GM12878 (cell line): ENCODE data around the gene C8G. TPM values are rescaled to one million over a fixed set of nuclear protein-coding genes. Genes with fewer than 3 reads are reported as not detected.

Source experiments
- BMI1 ChIP-seq: fragments of 450-650 bp; IDR thresholded peaks from 2 replicates; pipeline ENCODE4 v1.6.1; 2016; ENCODE audit warnings: mild to moderate bottlenecking, moderate library complexity, borderline replicate concordance
- CEBPB ChIP-seq, 2 experiments: fragments of 150-350 bp in 1 of 2; IDR thresholded peaks; 2 replicates each; pipeline ENCODE4 v1.6.1; 2012 to 2014; ENCODE audit warnings: low read depth in 2 of 2, low read length in 2 of 2, borderline replicate concordance in 1 of 2, inconsistent platforms in 1 of 2
- IKZF1 ChIP-seq: fragments of 450-650 bp; conservative IDR thresholded peaks from 2 replicates; pipeline ENCODE4 v1.6.1; 2017; ENCODE audit warnings: antibody characterized with exemption, mild to moderate bottlenecking
- IKZF2 ChIP-seq, 2 experiments: fragments of 450-650 bp; IDR thresholded peaks; 2 replicates each; pipeline ENCODE4 v1.6.1; 2017; ENCODE audit warnings: mild to moderate bottlenecking in 2 of 2, moderate library complexity in 2 of 2
- MYB ChIP-seq: fragments of 150-350 bp; IDR thresholded peaks from 2 replicates; pipeline ENCODE4 v1.6.1; 2014; ENCODE audit warnings: mild to moderate bottlenecking, low read depth, low read length, borderline replicate concordance
- PML ChIP-seq: IDR thresholded peaks from 2 replicates; pipeline ENCODE4 v1.6.1; 2012; ENCODE audit warnings: low read length, inconsistent platforms
- RELA ChIP-seq: fragments of 450-650 bp; IDR thresholded peaks from 2 replicates; pipeline ENCODE4 v1.8.0; 2014; ENCODE audit warnings: borderline replicate concordance; ENCODE audit not compliant: partially characterized antibody
- SMARCA5 ChIP-seq: fragments of 450-650 bp; IDR thresholded peaks from 2 replicates; pipeline ENCODE4 v1.6.1; 2017; ENCODE audit warnings: mild to moderate bottlenecking
- TCF12 ChIP-seq: IDR thresholded peaks from 2 replicates; pipeline ENCODE4 v1.6.1; 2011; ENCODE audit warnings: low read depth, mild to moderate bottlenecking, low read length
- TCF7 ChIP-seq: IDR thresholded peaks from 2 replicates; pipeline ENCODE4 v1.6.1; 2014; ENCODE audit warnings: antibody characterized with exemption, borderline replicate concordance
- YY1 ChIP-seq: IDR thresholded peaks from 2 replicates; pipeline ENCODE4 v1.6.1; 2011; ENCODE audit warnings: low read depth, mild to moderate bottlenecking, low read length
- ZNF217 ChIP-seq: fragments of 450-650 bp; IDR thresholded peaks from 2 replicates; pipeline ENCODE4 v1.6.1; 2017; ENCODE audit warnings: antibody characterized with exemption, mild to moderate bottlenecking
- polyA plus RNA-seq, 11 experiments: library from polyadenylated mRNA; depleted of rRNA in 4 of 11; unstranded in 6 of 11; stranded (reverse) in 5 of 11; fragments of >200 nt; fragmentation: Nextera tagmentation in 4 of 11; fragmentation: Illumina TruSeq in 1 of 11; extraction: Ambion mirVana in 4 of 11; extraction: Trizol in 1 of 11; gene quantifications; 1 replicate in 1 of 11; 2 replicates in 10 of 11; pipeline versions ENCODE4 v1.2.1 to v1.2.3, GENCODE V29; 2011 to 2016; ENCODE audit warnings: inconsistent platforms in 2 of 11, missing spikeins in 2 of 11, low read depth in 1 of 11
- total RNA-seq, 4 experiments: library from RNA; depleted of rRNA in 3 of 4; stranded (reverse); fragments of >200 nt in 3 of 4; fragmentation: Illumina TruSeq in 1 of 4; extraction: Trizol in 1 of 4; gene quantifications; 2 replicates each; pipeline versions ENCODE4 v1.2.1 to v1.2.3, GENCODE V29; 2013 to 2021
- TF ChIP-seq, protein P1 (sequence below): fragments of 450-650 bp; IDR thresholded peaks from 2 replicates; pipeline ENCODE4 v1.6.1; 2016; ENCODE audit warnings: mild to moderate bottlenecking
- TF ChIP-seq, protein P2 (sequence below): fragments of 450-650 bp; IDR thresholded peaks from 2 replicates; pipeline ENCODE4 v1.6.1; 2014; ENCODE audit warnings: mild to moderate bottlenecking
- TF ChIP-seq, protein P3 (sequence below), 3 experiments: IDR thresholded peaks in 2 of 3; conservative IDR thresholded peaks in 1 of 3; 2 replicates each; pipeline ENCODE4 v1.5.1; 2011; ENCODE audit warnings: low read depth in 3 of 3, low read length in 3 of 3, mild to moderate bottlenecking in 3 of 3, control low read depth in 2 of 3, moderate library complexity in 2 of 3, inconsistent platforms in 1 of 3, mixed read lengths in 1 of 3; ENCODE audit not compliant: control insufficient read depth in 2 of 3, insufficient read depth in 1 of 3; ENCODE audit errors: extremely low read depth in 1 of 3
- TF ChIP-seq, protein P4 (sequence below): fragments of 450-650 bp; IDR thresholded peaks from 2 replicates; pipeline ENCODE4 v1.6.1; 2018; ENCODE audit warnings: mild to moderate bottlenecking, low read depth, moderate library complexity; ENCODE audit not compliant: partially characterized antibody
- TF ChIP-seq, protein P5 (sequence below): fragments of 450-650 bp; IDR thresholded peaks from 2 replicates; pipeline ENCODE4 v1.6.1; 2016; ENCODE audit warnings: mild to moderate bottlenecking, moderate library complexity, borderline replicate concordance

Gene C8G
- total and polyA plus RNA-seq, 10 of the 15 experiments (the other 5 are each of a cell fraction or from before 2014, with no cell fraction given) = 0.26 to 0.69 (median 0.50) TPM; not detected in 7

DNA sequence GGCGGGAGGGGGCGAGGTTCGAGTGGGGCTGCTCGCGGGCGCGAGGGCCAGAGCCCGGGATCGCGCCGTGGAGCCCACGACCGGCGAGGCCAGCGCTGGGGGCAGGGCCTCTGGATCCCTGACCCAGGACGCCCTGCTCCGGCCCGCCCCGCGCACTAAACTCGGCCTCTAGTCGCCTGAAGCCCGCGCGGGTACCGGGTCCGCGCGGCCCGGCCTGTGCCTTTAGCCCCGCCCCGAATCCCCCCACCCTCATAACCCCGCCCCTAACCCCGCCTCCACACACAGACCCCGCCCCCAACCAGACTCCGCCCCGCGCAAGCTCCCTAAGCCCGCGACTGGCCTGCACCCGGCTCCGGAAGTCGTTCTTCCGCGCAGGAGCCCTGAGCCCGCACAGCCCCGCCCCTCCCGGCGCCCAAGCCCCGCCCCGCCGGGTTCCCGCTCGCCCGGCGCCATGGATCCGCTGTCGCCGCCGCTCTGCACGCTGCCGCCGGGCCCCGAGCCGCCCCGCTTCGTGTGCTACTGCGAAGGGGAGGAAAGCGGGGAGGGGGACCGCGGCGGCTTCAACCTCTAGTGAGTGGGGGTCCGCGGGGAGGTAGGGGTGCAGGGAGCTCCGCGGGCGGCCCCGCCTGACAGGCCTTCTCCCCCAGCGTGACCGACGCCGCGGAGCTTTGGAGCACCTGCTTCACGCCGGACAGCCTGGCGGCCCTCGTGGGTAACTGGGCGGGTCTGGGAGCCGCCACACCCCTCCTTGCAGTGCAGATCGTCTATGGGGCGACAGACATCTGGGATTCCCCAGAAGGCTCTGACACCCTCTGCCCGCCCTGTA is 47.2 kb downstream of the C8G start, which contains the start of gene PAXX (continued):
- TF ChIP-seq, protein P1, sequence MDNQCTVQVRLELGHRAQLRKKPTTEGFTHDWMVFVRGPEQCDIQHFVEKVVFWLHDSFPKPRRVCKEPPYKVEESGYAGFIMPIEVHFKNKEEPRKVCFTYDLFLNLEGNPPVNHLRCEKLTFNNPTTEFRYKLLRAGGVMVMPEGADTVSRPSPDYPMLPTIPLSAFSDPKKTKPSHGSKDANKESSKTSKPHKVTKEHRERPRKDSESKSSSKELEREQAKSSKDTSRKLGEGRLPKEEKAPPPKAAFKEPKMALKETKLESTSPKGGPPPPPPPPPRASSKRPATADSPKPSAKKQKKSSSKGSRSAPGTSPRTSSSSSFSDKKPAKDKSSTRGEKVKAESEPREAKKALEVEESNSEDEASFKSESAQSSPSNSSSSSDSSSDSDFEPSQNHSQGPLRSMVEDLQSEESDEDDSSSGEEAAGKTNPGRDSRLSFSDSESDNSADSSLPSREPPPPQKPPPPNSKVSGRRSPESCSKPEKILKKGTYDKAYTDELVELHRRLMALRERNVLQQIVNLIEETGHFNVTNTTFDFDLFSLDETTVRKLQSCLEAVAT = no peak
- TF ChIP-seq, protein P2, sequence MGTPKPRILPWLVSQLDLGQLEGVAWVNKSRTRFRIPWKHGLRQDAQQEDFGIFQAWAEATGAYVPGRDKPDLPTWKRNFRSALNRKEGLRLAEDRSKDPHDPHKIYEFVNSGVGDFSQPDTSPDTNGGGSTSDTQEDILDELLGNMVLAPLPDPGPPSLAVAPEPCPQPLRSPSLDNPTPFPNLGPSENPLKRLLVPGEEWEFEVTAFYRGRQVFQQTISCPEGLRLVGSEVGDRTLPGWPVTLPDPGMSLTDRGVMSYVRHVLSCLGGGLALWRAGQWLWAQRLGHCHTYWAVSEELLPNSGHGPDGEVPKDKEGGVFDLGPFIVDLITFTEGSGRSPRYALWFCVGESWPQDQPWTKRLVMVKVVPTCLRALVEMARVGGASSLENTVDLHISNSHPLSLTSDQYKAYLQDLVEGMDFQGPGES = no peak
- TF ChIP-seq BMI1 (no peak), SMARCA5 (peak; percentile 72), PML (no peak), ZNF217 (no peak), MYB (no peak), YY1 (peak; percentile 87), IKZF1 (peak; percentile 70), TCF12 (no peak), TCF7 (no peak), IKZF2 (IDR thresholded peaks at IDR 0.05) (no peak), CEBPB (IDR thresholded peaks at IDR 0.05; ENCODE audit: borderline replicate concordance in 1 of 2, low read depth in 2 of 2, low read length in 2 of 2) (no peak), RELA (no peak)
- TF ChIP-seq, protein P3, sequence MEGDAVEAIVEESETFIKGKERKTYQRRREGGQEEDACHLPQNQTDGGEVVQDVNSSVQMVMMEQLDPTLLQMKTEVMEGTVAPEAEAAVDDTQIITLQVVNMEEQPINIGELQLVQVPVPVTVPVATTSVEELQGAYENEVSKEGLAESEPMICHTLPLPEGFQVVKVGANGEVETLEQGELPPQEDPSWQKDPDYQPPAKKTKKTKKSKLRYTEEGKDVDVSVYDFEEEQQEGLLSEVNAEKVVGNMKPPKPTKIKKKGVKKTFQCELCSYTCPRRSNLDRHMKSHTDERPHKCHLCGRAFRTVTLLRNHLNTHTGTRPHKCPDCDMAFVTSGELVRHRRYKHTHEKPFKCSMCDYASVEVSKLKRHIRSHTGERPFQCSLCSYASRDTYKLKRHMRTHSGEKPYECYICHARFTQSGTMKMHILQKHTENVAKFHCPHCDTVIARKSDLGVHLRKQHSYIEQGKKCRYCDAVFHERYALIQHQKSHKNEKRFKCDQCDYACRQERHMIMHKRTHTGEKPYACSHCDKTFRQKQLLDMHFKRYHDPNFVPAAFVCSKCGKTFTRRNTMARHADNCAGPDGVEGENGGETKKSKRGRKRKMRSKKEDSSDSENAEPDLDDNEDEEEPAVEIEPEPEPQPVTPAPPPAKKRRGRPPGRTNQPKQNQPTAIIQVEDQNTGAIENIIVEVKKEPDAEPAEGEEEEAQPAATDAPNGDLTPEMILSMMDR (IDR thresholded peaks at IDR 0.05 in 2 of 3, conservative IDR thresholded peaks at IDR 0.05 in 1 of 3; ENCODE audit: control insufficient read depth in 2 of 3, extremely low read depth in 1 of 3, insufficient read depth in 1 of 3, low read depth in 3 of 3, low read length in 3 of 3) = no peak
- TF ChIP-seq, protein P4, sequence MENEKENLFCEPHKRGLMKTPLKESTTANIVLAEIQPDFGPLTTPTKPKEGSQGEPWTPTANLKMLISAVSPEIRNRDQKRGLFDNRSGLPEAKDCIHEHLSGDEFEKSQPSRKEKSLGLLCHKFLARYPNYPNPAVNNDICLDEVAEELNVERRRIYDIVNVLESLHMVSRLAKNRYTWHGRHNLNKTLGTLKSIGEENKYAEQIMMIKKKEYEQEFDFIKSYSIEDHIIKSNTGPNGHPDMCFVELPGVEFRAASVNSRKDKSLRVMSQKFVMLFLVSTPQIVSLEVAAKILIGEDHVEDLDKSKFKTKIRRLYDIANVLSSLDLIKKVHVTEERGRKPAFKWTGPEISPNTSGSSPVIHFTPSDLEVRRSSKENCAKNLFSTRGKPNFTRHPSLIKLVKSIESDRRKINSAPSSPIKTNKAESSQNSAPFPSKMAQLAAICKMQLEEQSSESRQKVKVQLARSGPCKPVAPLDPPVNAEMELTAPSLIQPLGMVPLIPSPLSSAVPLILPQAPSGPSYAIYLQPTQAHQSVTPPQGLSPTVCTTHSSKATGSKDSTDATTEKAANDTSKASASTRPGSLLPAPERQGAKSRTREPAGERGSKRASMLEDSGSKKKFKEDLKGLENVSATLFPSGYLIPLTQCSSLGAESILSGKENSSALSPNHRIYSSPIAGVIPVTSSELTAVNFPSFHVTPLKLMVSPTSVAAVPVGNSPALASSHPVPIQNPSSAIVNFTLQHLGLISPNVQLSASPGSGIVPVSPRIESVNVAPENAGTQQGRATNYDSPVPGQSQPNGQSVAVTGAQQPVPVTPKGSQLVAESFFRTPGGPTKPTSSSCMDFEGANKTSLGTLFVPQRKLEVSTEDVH = no peak
- TF ChIP-seq, protein P5, sequence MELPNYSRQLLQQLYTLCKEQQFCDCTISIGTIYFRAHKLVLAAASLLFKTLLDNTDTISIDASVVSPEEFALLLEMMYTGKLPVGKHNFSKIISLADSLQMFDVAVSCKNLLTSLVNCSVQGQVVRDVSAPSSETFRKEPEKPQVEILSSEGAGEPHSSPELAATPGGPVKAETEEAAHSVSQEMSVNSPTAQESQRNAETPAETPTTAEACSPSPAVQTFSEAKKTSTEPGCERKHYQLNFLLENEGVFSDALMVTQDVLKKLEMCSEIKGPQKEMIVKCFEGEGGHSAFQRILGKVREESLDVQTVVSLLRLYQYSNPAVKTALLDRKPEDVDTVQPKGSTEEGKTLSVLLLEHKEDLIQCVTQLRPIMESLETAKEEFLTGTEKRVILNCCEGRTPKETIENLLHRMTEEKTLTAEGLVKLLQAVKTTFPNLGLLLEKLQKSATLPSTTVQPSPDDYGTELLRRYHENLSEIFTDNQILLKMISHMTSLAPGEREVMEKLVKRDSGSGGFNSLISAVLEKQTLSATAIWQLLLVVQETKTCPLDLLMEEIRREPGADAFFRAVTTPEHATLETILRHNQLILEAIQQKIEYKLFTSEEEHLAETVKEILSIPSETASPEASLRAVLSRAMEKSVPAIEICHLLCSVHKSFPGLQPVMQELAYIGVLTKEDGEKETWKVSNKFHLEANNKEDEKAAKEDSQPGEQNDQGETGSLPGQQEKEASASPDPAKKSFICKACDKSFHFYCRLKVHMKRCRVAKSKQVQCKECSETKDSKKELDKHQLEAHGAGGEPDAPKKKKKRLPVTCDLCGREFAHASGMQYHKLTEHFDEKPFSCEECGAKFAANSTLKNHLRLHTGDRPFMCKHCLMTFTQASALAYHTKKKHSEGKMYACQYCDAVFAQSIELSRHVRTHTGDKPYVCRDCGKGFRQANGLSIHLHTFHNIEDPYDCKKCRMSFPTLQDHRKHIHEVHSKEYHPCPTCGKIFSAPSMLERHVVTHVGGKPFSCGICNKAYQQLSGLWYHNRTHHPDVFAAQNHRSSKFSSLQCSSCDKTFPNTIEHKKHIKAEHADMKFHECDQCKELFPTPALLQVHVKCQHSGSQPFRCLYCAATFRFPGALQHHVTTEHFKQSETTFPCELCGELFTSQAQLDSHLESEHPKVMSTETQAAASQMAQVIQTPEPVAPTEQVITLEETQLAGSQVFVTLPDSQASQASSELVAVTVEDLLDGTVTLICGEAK = no peak
